ENCODE measurements around the gene C1orf87.

The C1orf87 gene

GRCh38 chr1:60071296-60071695 lies 2.3 kb downstream of the C1orf87 start:
- TF ChIP-seq ZNF8 (CRISPR knock-in tag; IDR thresholded peaks at IDR 0.05) (no peak), CSRNP3 (CRISPR knock-in tag; IDR thresholded peaks at IDR 0.05) (no peak), ZNF70 (CRISPR knock-in tag; IDR thresholded peaks at IDR 0.05) (no peak), SNAI2 (CRISPR knock-in tag; IDR thresholded peaks at IDR 0.05) (no peak), PATZ1 (CRISPR knock-in tag; IDR thresholded peaks at IDR 0.05; ENCODE audit: borderline replicate concordance) (no peak)
- ATAC-seq = no peak

GRCh38 chr1:60069691-60070090 lies 3.9 kb downstream of the C1orf87 start:
- ATAC-seq = no peak
- no peak for TF ChIP-seq TCF4 (CRISPR knock-in tag; IDR thresholded peaks at IDR 0.05; ENCODE audit: borderline replicate concordance)
- TF ChIP-seq CSRNP3 (CRISPR knock-in tag; IDR thresholded peaks at IDR 0.05) = no peak
- TF ChIP-seq ESRRG (CRISPR knock-in tag; IDR thresholded peaks at IDR 0.05) = no peak
- TF ChIP-seq ZFP30 (CRISPR knock-in tag; IDR thresholded peaks at IDR 0.05) = no peak
- no peak for TF ChIP-seq BACH2 (CRISPR knock-in tag; IDR thresholded peaks at IDR 0.05; ENCODE audit: borderline replicate concordance)
- no peak for TF ChIP-seq PATZ1 (CRISPR knock-in tag; IDR thresholded peaks at IDR 0.05; ENCODE audit: borderline replicate concordance)
- TF ChIP-seq POU6F1 (CRISPR knock-in tag; IDR thresholded peaks at IDR 0.05; ENCODE audit: borderline replicate concordance, low read depth) = no peak
- no peak for TF ChIP-seq ZFP3 (CRISPR knock-in tag; IDR thresholded peaks at IDR 0.05)
- TF ChIP-seq PPARA (CRISPR knock-in tag; IDR thresholded peaks at IDR 0.05; ENCODE audit: borderline replicate concordance) = no peak
- TF ChIP-seq GLIS3 (CRISPR knock-in tag; IDR thresholded peaks at IDR 0.05) = no peak
- TF ChIP-seq ZNF8 (CRISPR knock-in tag; IDR thresholded peaks at IDR 0.05) = no peak
- TF ChIP-seq SNAI2 (CRISPR knock-in tag; IDR thresholded peaks at IDR 0.05) = no peak
- TF ChIP-seq RARB (CRISPR knock-in tag; IDR thresholded peaks at IDR 0.05) = no peak
- no peak for TF ChIP-seq CREB5 (CRISPR knock-in tag; IDR thresholded peaks at IDR 0.05; ENCODE audit: low read depth)
- no peak for TF ChIP-seq CSDC2 (CRISPR knock-in tag; IDR thresholded peaks at IDR 0.05)

GRCh38 chr1:60068393-60069045 lies 5.1 kb downstream of the C1orf87 start:
- no peak for TF ChIP-seq ARNTL (CRISPR knock-in tag; IDR thresholded peaks at IDR 0.05; ENCODE audit: borderline replicate concordance, low read depth)
- TF ChIP-seq POU6F1 (CRISPR knock-in tag; IDR thresholded peaks at IDR 0.05; ENCODE audit: borderline replicate concordance, low read depth) = no peak
- TF ChIP-seq TCF4 (CRISPR knock-in tag; IDR thresholded peaks at IDR 0.05; ENCODE audit: borderline replicate concordance) = peak; percentile 84
- ATAC-seq = peak; percentile 78

Measured in SK-N-SH treated with all-trans-retinoic acid at 6 μM for 48 hours (cell line).